Measurements from ENCODE around the gene PIEZO2.

DNA sequence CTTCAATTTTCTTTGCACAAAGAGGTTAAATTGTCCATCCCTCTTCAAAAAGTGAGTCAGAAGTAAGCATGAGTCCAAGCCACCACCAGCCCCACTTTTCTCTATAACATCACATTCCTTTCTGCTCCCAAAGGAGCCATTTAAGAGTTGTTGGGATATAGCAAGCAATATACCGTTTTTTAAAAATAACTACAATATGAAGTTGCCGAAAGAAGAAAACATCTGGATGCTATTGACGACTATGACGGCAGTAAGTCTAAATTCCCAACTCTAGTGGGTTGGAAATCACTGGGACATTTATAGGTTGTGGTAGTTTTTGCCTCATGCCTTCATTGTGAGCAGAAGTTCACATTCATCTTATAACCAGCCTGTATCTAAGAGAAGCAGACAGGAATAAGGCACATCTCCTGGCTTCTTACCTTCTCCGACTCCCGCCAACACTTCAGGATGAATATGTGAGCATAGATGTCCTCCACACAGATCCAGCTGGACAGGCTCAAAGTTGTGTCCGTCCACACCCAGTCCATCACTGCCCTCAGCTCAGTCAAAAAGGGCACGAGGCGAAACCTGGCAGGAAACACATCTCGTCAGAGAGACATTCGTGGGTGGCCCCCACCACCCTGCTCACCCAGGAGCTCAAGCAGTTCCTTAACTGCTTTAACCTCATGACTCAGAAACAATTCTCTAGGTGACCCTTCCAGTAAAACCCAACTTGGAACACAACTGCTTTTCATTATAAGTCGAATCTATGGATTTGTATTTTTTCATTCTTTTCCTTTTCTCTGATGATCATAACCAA is 459.9 kb downstream of the PIEZO2 start:
- TF ChIP-seq, protein P1, sequence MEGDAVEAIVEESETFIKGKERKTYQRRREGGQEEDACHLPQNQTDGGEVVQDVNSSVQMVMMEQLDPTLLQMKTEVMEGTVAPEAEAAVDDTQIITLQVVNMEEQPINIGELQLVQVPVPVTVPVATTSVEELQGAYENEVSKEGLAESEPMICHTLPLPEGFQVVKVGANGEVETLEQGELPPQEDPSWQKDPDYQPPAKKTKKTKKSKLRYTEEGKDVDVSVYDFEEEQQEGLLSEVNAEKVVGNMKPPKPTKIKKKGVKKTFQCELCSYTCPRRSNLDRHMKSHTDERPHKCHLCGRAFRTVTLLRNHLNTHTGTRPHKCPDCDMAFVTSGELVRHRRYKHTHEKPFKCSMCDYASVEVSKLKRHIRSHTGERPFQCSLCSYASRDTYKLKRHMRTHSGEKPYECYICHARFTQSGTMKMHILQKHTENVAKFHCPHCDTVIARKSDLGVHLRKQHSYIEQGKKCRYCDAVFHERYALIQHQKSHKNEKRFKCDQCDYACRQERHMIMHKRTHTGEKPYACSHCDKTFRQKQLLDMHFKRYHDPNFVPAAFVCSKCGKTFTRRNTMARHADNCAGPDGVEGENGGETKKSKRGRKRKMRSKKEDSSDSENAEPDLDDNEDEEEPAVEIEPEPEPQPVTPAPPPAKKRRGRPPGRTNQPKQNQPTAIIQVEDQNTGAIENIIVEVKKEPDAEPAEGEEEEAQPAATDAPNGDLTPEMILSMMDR (IDR thresholded peaks at IDR 0.05; ENCODE audit: insufficient read depth, low read length): no peak
- TF ChIP-seq, protein P2, sequence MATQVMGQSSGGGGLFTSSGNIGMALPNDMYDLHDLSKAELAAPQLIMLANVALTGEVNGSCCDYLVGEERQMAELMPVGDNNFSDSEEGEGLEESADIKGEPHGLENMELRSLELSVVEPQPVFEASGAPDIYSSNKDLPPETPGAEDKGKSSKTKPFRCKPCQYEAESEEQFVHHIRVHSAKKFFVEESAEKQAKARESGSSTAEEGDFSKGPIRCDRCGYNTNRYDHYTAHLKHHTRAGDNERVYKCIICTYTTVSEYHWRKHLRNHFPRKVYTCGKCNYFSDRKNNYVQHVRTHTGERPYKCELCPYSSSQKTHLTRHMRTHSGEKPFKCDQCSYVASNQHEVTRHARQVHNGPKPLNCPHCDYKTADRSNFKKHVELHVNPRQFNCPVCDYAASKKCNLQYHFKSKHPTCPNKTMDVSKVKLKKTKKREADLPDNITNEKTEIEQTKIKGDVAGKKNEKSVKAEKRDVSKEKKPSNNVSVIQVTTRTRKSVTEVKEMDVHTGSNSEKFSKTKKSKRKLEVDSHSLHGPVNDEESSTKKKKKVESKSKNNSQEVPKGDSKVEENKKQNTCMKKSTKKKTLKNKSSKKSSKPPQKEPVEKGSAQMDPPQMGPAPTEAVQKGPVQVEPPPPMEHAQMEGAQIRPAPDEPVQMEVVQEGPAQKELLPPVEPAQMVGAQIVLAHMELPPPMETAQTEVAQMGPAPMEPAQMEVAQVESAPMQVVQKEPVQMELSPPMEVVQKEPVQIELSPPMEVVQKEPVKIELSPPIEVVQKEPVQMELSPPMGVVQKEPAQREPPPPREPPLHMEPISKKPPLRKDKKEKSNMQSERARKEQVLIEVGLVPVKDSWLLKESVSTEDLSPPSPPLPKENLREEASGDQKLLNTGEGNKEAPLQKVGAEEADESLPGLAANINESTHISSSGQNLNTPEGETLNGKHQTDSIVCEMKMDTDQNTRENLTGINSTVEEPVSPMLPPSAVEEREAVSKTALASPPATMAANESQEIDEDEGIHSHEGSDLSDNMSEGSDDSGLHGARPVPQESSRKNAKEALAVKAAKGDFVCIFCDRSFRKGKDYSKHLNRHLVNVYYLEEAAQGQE (IDR thresholded peaks at IDR 0.05; ENCODE audit: insufficient replicate concordance, low read depth): no peak
- TF ChIP-seq POLR2AphosphoS5 (IDR thresholded peaks at IDR 0.05; ENCODE audit: low read depth): no peak
- no peak for TF ChIP-seq SPI1 (IDR thresholded peaks at IDR 0.05; ENCODE audit: borderline replicate concordance, low read depth)
